NCI-H2029 (cell line): ENCODE data around the gene ADARB2.

Experiments used
- DNase-seq: peaks from one replicate; lab custom pipeline; 2025; lab: John Stamatoyannopoulos, UW

ADARB2 gene

GRCh38 chr10:1253523-1254353 is 483.6 kb downstream of the ADARB2 start:
- no peak for DNase-seq

GRCh38 chr10:1251769-1252168 is 485.6 kb downstream of the ADARB2 start:
- no peak for DNase-seq

GRCh38 chr10:1249142-1249920 is 488.0 kb downstream of the ADARB2 start:
- DNase-seq: peak; percentile 64

GRCh38 chr10:1248262-1248630 is 489.1 kb downstream of the ADARB2 start:
- peak; percentile 48 for DNase-seq

- DNase-seq: no peak
These were observed 489.6 kb downstream of the ADARB2 start for GRCh38 chr10:1247598-1248261.

GRCh38 chr10:1244493-1244892 is 492.8 kb downstream of the ADARB2 start:
- no peak for DNase-seq

GRCh38 chr10:1243486-1244234 is 493.7 kb downstream of the ADARB2 start:
- no peak for DNase-seq

GRCh38 chr10:1242975-1243374 is 494.4 kb downstream of the ADARB2 start:
- DNase-seq: no peak

- DNase-seq: no peak
These were observed 495.1 kb downstream of the ADARB2 start for GRCh38 chr10:1241973-1242935.

GRCh38 chr10:1241322-1241890 is 495.9 kb downstream of the ADARB2 start:
- no peak for DNase-seq

GRCh38 chr10:1240341-1240775 is 497.0 kb downstream of the ADARB2 start:
- DNase-seq: peak; percentile 33

GRCh38 chr10:1233031-1233430 is 504.3 kb downstream of the ADARB2 start:
- DNase-seq: no peak

GRCh38 chr10:1232164-1232911 is 505.0 kb downstream of the ADARB2 start:
- no peak for DNase-seq

- no peak for DNase-seq
These were observed 506.6 kb downstream of the ADARB2 start for GRCh38 chr10:1230592-1231275.

GRCh38 chr10:1230138-1230537 is 507.2 kb downstream of the ADARB2 start:
- DNase-seq: no peak

- no peak for DNase-seq
These were observed 507.8 kb downstream of the ADARB2 start for GRCh38 chr10:1229574-1229973.

GRCh38 chr10:1229116-1229515 is 508.2 kb downstream of the ADARB2 start:
- DNase-seq: no peak

- DNase-seq: no peak
These were observed 508.8 kb downstream of the ADARB2 start for GRCh38 chr10:1228467-1228975.
